Measurements from ENCODE around the gene BCKDK.

Gene BCKDK

GRCh38 chr16:31073970-31074813 is 34.0 kb upstream of the BCKDK start, which contains the start of the genes ZNF646 and ZNF668:
ZNF646 (plus strand) TSS chr16:31074422; CDS start chr16:31076325, 1,903 bp downstream.
ZNF668 (minus strand) TSS chr16:31074240; CDS start chr16:31064459, 9,781 bp downstream.
- TF ChIP-seq CTCF (IDR thresholded peaks at IDR 0.05; ENCODE audit: insufficient read depth, low read length, poor library complexity, severe bottlenecking): peak; percentile 4
- DNase-seq (ENCODE audit: extremely low read depth, insufficient read length): peak; percentile 96
- peak within 1 kb of the TSS; percentile 89 for H3K4me3 ChIP-seq (replicated peaks; ENCODE audit: low read depth, low read length)
- H3K27me3 ChIP-seq (replicated peaks; ENCODE audit: control insufficient read depth, insufficient read depth, low read length): no peaks in the 10 kb centered on the region
- peaks cover 26% of the 10 kb centered on the region for H3K36me3 ChIP-seq (ENCODE audit: control insufficient read depth, insufficient read depth, low read length)

GRCh38 chr16:31074814-31075183 is 33.4 kb upstream of the BCKDK start:
- TF ChIP-seq CTCF (IDR thresholded peaks at IDR 0.05; ENCODE audit: insufficient read depth, low read length, poor library complexity, severe bottlenecking): no peak
- Histone ChIP-seq H3K36me3 (ENCODE audit: control insufficient read depth, insufficient read depth, low read length) (peaks cover 30% of the 10 kb centered on the region), H3K4me3 (replicated peaks; ENCODE audit: low read depth, low read length) (peak overlapping the region; percentile 89), H3K27me3 (replicated peaks; ENCODE audit: control insufficient read depth, insufficient read depth, low read length) (no peaks in the 10 kb centered on the region)
- DNase-seq (ENCODE audit: extremely low read depth, insufficient read length): no peak

- DNase-seq (ENCODE audit: extremely low read depth, insufficient read length): no peak
- no peak overlapping the region for H3K4me3 ChIP-seq (replicated peaks; ENCODE audit: low read depth, low read length)
- no peaks in the 10 kb centered on the region for H3K27me3 ChIP-seq (replicated peaks; ENCODE audit: control insufficient read depth, insufficient read depth, low read length)
- no peak for TF ChIP-seq CTCF (IDR thresholded peaks at IDR 0.05; ENCODE audit: insufficient read depth, low read length, poor library complexity, severe bottlenecking)
- peaks cover 38% of the 10 kb centered on the region for H3K36me3 ChIP-seq (ENCODE audit: control insufficient read depth, insufficient read depth, low read length)
Measured at GRCh38 chr16:31076319-31076718, 31.9 kb upstream of the BCKDK start.

- no peak for TF ChIP-seq CTCF (IDR thresholded peaks at IDR 0.05; ENCODE audit: insufficient read depth, low read length, poor library complexity, severe bottlenecking)
- H3K27me3 ChIP-seq (replicated peaks; ENCODE audit: control insufficient read depth, insufficient read depth, low read length): no peaks in the 10 kb centered on the region
- H3K4me3 ChIP-seq (replicated peaks; ENCODE audit: low read depth, low read length): no peak overlapping the region
- DNase-seq (ENCODE audit: extremely low read depth, insufficient read length): no peak
- H3K36me3 ChIP-seq (ENCODE audit: control insufficient read depth, insufficient read depth, low read length): peaks cover 38% of the 10 kb centered on the region
Measured at GRCh38 chr16:31077024-31077423, 31.2 kb upstream of the BCKDK start.

GRCh38 chr16:31077592-31078396 is 30.4 kb upstream of the BCKDK start:
- H3K36me3 ChIP-seq (ENCODE audit: control insufficient read depth, insufficient read depth, low read length): peaks cover 40% of the 10 kb centered on the region

More at GRCh38 chr16:31077592-31078396, 30.4 kb upstream of the BCKDK start:
- DNase-seq (ENCODE audit: extremely low read depth, insufficient read length): no peak
- Histone ChIP-seq H3K27me3 (replicated peaks; ENCODE audit: control insufficient read depth, insufficient read depth, low read length) (no peaks in the 10 kb centered on the region), H3K4me3 (replicated peaks; ENCODE audit: low read depth, low read length) (no peak overlapping the region)
- no peak for TF ChIP-seq CTCF (IDR thresholded peaks at IDR 0.05; ENCODE audit: insufficient read depth, low read length, poor library complexity, severe bottlenecking)

All from GM06990 (cell line).